ENCODE measurements around the gene NFX1.
A peak's percentile ranks its signal among the peaks of the same experiment; 100 is the strongest.

NFX1 gene

DNA sequence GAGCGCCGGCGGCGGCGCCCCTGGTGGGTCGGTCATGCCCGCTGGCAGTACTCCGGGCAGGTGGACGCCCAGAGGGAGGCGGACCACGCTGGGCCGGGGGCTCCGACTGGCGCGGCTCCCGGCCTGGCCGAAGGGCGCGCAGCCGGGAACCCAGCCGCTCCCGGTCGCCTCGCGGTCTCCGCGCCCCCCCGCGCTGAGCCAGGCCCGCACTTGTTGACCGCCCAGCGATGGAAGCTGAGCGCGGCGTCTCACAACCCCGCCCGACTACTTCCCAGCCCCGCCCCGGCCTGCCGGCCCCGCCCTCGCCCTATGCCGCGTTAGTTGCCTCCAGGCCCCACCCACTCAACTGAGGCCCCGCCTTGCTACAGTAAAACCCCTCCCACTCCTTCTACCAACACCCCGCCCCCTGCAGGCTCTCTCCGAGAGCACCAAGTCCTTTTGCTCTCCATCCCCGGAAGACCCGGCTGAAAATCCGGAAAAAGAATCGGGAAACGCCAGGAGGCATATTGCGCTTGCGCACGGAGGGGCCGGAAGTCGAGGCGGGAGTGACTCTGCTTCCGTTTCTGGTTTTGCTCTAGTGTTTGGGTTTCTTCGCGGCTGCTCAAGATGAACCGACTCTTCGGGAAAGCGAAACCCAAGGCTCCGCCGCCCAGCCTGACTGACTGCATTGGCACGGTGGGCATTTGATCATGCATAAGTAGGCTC lies 25.7 kb upstream of the NFX1 start, which contains the start of the genes BAG1 and CHMP5 (continued):
- TF ChIP-seq, protein P1, sequence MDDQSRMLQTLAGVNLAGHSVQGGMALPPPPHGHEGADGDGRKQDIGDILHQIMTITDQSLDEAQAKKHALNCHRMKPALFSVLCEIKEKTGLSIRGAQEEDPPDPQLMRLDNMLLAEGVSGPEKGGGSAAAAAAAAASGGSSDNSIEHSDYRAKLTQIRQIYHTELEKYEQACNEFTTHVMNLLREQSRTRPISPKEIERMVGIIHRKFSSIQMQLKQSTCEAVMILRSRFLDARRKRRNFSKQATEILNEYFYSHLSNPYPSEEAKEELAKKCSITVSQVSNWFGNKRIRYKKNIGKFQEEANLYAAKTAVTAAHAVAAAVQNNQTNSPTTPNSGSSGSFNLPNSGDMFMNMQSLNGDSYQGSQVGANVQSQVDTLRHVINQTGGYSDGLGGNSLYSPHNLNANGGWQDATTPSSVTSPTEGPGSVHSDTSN (CRISPR knock-in tag; IDR thresholded peaks at IDR 0.05) = peak; percentile 67; the same call in 1 of the 2 replicates
- TF ChIP-seq ZFP3 (tag by site-specific recombination; IDR thresholded peaks at IDR 0.05; ENCODE audit: low read depth) = no peak
- 0 out of 2 replicates have a peak, but pooled peaks have one; percentile 36 for TF ChIP-seq EGR2 (tag by site-specific recombination; IDR thresholded peaks at IDR 0.05; ENCODE audit: low read depth)
- TF ChIP-seq, protein P2, sequence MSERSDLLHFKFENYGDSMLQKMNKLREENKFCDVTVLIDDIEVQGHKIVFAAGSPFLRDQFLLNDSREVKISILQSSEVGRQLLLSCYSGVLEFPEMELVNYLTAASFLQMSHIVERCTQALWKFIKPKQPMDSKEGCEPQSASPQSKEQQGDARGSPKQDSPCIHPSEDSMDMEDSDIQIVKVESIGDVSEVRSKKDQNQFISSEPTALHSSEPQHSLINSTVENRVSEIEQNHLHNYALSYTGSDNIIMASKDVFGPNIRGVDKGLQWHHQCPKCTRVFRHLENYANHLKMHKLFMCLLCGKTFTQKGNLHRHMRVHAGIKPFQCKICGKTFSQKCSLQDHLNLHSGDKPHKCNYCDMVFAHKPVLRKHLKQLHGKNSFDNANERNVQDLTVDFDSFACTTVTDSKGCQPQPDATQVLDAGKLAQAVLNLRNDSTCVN (tag by site-specific recombination; optimal IDR thresholded peaks at IDR 0.05) = peak; percentile 42
- peak; percentile 99 for TF ChIP-seq IKZF3 (tag by site-specific recombination; IDR thresholded peaks at IDR 0.05)

DNA sequence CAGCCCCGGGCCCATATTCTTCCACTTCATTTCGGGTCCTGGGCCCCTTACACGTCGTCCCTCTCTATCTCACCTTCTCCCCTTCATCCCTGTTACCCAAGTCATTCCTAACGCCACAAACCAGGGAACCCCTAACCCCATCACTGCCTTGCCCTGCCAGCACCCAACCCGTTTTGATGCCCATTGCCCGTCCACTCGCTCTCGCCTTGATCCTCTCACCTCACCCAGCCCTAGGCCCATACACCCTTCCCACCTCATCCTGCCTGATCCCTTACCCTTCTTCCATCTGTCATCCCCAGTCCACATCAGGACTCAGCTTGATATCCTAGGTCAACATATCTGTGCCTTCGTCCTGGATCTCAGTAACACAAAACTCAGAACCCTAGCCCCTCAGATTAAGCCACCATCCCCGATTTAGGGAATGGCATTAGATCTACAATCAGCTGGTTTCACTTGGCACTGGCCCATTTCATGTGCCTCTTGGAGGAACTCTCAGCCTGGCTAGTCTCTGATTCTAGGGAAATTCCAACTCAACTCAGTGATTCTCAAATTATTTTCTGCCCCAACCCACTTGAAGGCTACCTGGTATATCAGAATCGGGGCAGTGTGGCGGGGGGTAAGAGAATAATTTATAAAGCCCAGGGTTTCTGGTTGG lies 25.0 kb upstream of the NFX1 start:
- Histone ChIP-seq H3K9me3 (ENCODE audit: control insufficient read depth, insufficient read depth, low read depth, low read length) (no peaks in the 10 kb centered on the region), H3K36me3 (ENCODE audit: control insufficient read depth in 2 of 2, insufficient read depth in 1 of 2, low read length in 2 of 2) (peaks cover 11 to 62% of the 10 kb centered on the region in 2 experiments), H3K4me3 (ENCODE audit: low read depth, low read length) (peak overlapping the region; percentile 55), H3K4me1 (ENCODE audit: control insufficient read depth, insufficient read depth, low read length) (peaks cover 3% of the 10 kb centered on the region; the same call in 1 of the 2 replicates), H3K27ac (ENCODE audit: extremely low read depth, low read depth, low read length) (peak overlapping the region; percentile 42; the same call in 1 of the 2 replicates)
- CTCF ChIA-PET = no interaction called here
- POLR2A ChIA-PET = interaction anchor here (1.1 kb wide), 1 partner anchor 25 kb away, joined by 7 read pairs; the partner anchor contains the start of gene NFX1
- TF ChIP-seq ZNF623 (tag by site-specific recombination; IDR thresholded peaks at IDR 0.05) = no peak
- TF ChIP-seq FEZF1 (tag by site-specific recombination; IDR thresholded peaks at IDR 0.05) = no peak
- no peak for TF ChIP-seq ZFP41 (tag by site-specific recombination; IDR thresholded peaks at IDR 0.05; ENCODE audit: borderline replicate concordance)
- TF ChIP-seq ZNF114 (tag by site-specific recombination; IDR thresholded peaks at IDR 0.05) = no peak
- no peak for TF ChIP-seq SCRT2 (tag by site-specific recombination; IDR thresholded peaks at IDR 0.05)
- no peak for TF ChIP-seq ZNF791 (tag by site-specific recombination; IDR thresholded peaks at IDR 0.05)
- TF ChIP-seq MEIS1 (CRISPR knock-in tag; IDR thresholded peaks at IDR 0.05; ENCODE audit: borderline replicate concordance) = no peak
- TF ChIP-seq GLI2 (tag by site-specific recombination; IDR thresholded peaks at IDR 0.05; ENCODE audit: borderline replicate concordance, low read depth) = no peak
- TF ChIP-seq ZBTB17 (tag by site-specific recombination; IDR thresholded peaks at IDR 0.05) = peak; percentile 86
- TF ChIP-seq ZNF76 (tag by site-specific recombination; IDR thresholded peaks at IDR 0.05; ENCODE audit: borderline replicate concordance, low read depth) = no peak
- peak; percentile 36; the same call in 1 of the 2 replicates for TF ChIP-seq ZNF335 (tag by site-specific recombination; conservative IDR thresholded peaks at IDR 0.05)
- no peak for TF ChIP-seq ZNF626 (tag by site-specific recombination; IDR thresholded peaks at IDR 0.05)
- TF ChIP-seq, protein P3, sequence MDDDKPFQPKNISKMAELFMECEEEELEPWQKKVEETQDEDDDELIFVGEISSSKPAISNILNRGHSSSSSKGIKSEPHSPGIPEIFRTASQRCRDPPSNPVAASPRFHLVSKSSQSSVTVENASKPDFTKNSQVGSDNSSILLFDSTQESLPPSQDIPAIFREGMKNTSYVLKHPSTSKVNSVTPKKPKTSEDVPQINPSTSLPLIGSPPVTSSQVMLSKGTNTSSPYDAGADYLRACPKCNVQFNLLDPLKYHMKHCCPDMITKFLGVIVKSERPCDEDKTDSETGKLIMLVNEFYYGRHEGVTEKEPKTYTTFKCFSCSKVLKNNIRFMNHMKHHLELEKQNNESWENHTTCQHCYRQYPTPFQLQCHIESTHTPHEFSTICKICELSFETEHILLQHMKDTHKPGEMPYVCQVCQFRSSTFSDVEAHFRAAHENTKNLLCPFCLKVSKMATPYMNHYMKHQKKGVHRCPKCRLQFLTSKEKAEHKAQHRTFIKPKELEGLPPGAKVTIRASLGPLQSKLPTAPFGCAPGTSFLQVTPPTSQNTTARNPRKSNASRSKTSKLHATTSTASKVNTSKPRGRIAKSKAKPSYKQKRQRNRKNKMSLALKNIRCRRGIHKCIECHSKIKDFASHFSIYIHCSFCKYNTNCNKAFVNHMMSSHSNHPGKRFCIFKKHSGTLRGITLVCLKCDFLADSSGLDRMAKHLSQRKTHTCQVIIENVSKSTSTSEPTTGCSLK (tag by site-specific recombination; IDR thresholded peaks at IDR 0.05) = no peak
- TF ChIP-seq GFI1B (tag by site-specific recombination; IDR thresholded peaks at IDR 0.05) = no peak
- peak; percentile 54 for TF ChIP-seq ZBTB20 (tag by site-specific recombination; IDR thresholded peaks at IDR 0.05)
- no peak for TF ChIP-seq HOXD13 (CRISPR knock-in tag; IDR thresholded peaks at IDR 0.05; ENCODE audit: borderline replicate concordance)
- TF ChIP-seq ZNF175 (tag by site-specific recombination; IDR thresholded peaks at IDR 0.05) = no peak
- TF ChIP-seq, protein P4, sequence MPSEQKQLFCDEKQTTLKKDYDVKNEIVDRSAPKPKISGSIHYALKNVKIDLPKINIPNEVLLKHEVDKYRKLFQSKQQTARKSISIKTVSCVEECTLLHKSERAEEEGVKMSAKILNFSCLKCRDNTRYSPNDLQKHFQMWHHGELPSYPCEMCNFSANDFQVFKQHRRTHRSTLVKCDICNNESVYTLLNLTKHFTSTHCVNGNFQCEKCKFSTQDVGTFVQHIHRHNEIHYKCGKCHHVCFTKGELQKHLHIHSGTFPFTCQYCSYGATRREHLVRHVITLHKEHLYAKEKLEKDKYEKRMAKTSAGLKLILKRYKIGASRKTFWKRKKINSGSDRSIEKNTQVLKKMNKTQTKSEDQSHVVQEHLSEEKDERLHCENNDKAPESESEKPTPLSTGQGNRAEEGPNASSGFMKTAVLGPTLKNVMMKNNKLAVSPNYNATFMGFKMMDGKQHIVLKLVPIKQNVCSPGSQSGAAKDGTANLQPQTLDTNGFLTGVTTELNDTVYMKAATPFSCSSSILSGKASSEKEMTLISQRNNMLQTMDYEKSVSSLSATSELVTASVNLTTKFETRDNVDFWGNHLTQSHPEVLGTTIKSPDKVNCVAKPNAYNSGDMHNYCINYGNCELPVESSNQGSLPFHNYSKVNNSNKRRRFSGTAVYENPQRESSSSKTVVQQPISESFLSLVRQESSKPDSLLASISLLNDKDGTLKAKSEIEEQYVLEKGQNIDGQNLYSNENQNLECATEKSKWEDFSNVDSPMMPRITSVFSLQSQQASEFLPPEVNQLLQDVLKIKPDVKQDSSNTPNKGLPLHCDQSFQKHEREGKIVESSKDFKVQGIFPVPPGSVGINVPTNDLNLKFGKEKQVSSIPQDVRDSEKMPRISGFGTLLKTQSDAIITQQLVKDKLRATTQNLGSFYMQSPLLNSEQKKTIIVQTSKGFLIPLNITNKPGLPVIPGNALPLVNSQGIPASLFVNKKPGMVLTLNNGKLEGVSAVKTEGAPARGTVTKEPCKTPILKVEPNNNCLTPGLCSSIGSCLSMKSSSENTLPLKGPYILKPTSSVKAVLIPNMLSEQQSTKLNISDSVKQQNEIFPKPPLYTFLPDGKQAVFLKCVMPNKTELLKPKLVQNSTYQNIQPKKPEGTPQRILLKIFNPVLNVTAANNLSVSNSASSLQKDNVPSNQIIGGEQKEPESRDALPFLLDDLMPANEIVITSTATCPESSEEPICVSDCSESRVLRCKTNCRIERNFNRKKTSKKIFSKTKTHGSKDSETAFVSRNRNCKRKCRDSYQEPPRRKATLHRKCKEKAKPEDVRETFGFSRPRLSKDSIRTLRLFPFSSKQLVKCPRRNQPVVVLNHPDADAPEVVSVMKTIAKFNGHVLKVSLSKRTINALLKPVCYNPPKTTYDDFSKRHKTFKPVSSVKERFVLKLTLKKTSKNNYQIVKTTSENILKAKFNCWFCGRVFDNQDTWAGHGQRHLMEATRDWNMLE (tag by site-specific recombination; conservative IDR thresholded peaks at IDR 0.05; ENCODE audit: low read depth) = peak; percentile 8; the same call in 1 of the 2 replicates
- TF ChIP-seq ZNF677 (tag by site-specific recombination; IDR thresholded peaks at IDR 0.05) = no peak
- peak; percentile 82 for TF ChIP-seq ZBTB48 (tag by site-specific recombination; IDR thresholded peaks at IDR 0.05)
- 0 out of 2 replicates have a peak, but pooled peaks have one; percentile 33 for TF ChIP-seq ZBTB7A (tag by site-specific recombination; IDR thresholded peaks at IDR 0.05; ENCODE audit: low read depth)
